ENCODE results near the gene CLK2. TPM values are rescaled to one million over a fixed set of nuclear protein-coding genes. Genes with fewer than 3 reads are reported as not detected.
"Not testable (repeated sequence)": the region's sequence is repeated elsewhere in the genome, so short reads cannot be mapped to it uniquely, and the experiment has no call there.

CLK2 gene
- total RNA-seq, 1 donor from 2014 or later, result 88.4 TPM

DNA sequence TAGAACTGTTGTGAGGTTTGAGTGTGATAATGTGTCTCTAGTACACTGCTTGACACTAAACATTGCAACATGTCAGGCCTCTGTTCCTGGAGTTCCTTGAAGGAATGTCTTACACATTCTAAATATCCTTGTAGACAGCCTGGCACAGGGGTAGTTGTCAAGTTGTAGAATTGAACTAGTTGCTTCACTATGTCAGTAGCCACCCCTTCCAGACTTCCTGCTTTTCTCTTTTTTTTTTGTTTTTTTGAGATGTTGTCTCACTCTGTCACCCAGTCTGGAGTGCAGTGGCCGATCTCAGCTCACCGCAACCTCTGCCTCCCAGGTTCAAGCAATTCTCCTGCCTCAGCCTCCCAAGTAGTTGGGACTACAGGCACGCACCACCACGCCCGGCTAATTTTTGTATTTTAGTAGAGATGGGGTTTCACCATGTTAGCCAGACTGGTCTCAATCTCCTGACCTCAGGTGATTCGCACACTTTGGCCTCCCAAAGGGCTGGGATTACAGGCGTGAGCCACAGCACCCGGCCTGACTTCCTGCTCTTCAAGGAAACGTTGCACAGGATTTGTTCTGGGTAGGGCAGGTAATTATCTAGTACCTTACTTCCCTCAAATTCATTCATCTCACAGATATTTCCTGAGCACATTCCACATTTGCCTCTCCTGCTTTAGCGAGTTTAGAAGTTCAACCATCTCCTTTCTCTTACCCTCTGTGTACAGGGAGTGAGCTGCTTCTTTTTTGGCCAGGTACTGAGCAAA, 52.9 kb downstream of the CLK2 start:
- intact Hi-C loops (cut with micrococcal nuclease), result not testable (repeated sequence)

DNA sequence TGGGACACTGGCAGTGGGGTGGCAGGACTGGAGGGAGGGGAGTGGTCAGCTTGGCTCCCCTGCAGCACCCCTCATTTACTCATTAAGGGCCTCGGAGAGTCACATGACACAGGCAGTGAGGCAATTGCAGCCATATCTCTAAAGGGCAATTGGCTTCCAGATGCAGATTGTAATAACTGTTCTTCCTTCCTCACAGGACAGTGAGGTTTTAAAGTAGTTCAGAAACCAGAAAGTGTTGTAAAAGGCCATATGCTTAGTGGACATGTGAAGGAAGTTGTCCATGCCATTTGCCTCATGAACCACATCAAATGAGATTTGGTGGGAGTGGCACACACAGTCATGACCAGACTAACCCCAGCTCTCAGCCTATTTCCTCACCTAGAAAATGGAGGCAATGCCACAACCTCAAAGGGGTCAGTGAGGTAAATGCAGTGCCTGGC, 53.7 kb downstream of the CLK2 start:
- intact Hi-C loops (cut with micrococcal nuclease), result loop anchor here (1.0 kb wide), 2 partner anchors 8 to 22 kb away; a partner anchor contains a TSS

DNA sequence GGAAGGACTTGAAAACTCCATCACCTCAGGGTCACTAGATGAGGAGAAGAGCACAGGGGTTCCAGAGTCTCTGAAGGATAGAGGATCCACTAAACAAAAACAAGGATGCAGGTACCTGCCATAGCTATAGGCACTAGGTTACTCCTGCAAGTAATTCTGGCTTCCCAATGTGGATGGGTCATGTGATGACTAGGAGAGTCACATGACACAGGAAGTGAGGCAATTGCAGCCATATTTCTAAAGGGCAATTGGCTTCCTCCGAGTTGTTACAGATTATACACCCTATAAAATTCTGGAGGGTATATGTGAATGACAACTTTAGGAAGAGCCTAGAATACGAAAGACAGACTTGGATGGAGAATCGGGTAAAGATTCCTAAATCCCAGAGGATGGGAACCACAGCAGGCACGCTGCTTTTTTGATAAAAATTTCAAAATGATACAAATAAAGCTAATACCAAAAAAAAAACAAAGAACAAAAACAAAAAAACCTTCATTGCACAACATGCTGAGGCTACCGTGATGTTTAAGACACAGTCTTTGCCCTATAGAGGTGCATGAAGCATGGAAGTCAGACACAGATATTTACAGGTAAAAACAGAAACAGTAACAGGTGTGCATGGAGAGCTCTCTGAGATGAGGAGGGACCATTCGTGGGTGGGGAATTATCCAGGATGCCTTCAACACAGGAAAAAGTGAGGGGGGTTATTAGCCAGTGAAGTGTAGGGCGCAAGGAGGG, 54.3 kb downstream of the CLK2 start:
- intact Hi-C loops (cut with micrococcal nuclease), result loop anchor here (1.0 kb wide), 2 partner anchors 8 to 22 kb away; a partner anchor contains a TSS

DNA sequence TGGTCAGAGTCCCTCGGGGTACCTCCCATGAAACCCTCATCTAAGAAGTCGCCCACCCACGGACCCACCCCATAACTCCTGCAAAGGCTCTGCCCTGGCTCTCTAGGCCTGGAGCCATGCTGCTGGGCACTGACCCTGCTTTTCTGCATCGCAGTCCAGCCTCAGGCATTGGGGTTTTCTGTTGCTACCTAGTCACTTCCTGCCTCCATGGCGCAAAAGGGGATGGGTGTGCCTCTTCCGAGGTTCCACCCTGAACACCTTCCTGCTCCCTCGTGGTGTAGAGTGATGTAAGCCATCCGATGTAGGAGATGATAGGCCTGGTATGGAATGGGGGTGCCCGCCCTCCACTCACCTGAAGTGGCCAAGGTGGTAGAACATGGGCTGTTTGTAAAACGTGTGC, 58.6 kb downstream of the CLK2 start:
- intact Hi-C loops (cut with micrococcal nuclease), result not testable (repeated sequence)

Other genes starting within 250 kb of the CLK2 start
- 0.15 and 0.29 TPM in 2 replicates for gene DCST2, start 239.7 kb downstream of the CLK2 start, total RNA-seq
- gene DCST1, start 239.7 kb downstream of the CLK2 start, total RNA-seq, result not detected in 2 replicates
- 51.6 and 53.2 TPM in 2 replicates for gene ADAM15, start 222.2 kb downstream of the CLK2 start, total RNA-seq
- gene EFNA4, start 209.8 kb downstream of the CLK2 start, total RNA-seq, result 5.9 and 6.6 TPM in 2 replicates
- 0.90 and 2.3 TPM in 2 replicates for gene EFNA3, start 194.7 kb downstream of the CLK2 start, total RNA-seq
- not detected in 2 replicates for gene EFNA1, start 145.6 kb downstream of the CLK2 start, total RNA-seq
- gene SLC50A1, start 137.7 kb downstream of the CLK2 start, total RNA-seq, result 27.9 and 32.5 TPM in 2 replicates
- gene DPM3, start 133.0 kb downstream of the CLK2 start, total RNA-seq, result 35.7 and 38.4 TPM in 2 replicates
- gene KRTCAP2, start 100.2 kb downstream of the CLK2 start, total RNA-seq, result 224 and 225 TPM in 2 replicates
- gene TRIM46, start 99.7 kb downstream of the CLK2 start, total RNA-seq, result 19.8 and 20.1 TPM in 2 replicates
- 19.7 and 20.6 TPM in 2 replicates for gene THBS3, start 65.6 kb downstream of the CLK2 start, total RNA-seq
- 40.2 and 43.5 TPM in 2 replicates for gene MTX1, start 64.8 kb downstream of the CLK2 start, total RNA-seq
- gene ENTREP3, start 18.0 kb downstream of the CLK2 start, total RNA-seq, result 18.3 and 20.5 TPM in 2 replicates
- 152 and 165 TPM in 2 replicates for gene SCAMP3, start 11.1 kb downstream of the CLK2 start, total RNA-seq
- 2.3 and 2.5 TPM in 2 replicates for gene HCN3, start 4.0 kb upstream of the CLK2 start, total RNA-seq
- gene PKLR, start 27.9 kb upstream of the CLK2 start, total RNA-seq, result not detected in 2 replicates
- gene FDPS, start 35.4 kb upstream of the CLK2 start, total RNA-seq, result 194 and 195 TPM in 2 replicates
- 23.9 and 26.3 TPM in 2 replicates for gene RUSC1, start 47.4 kb upstream of the CLK2 start, total RNA-seq

All from T-helper 1 cell treated with Interleukin-12 subunit alpha and Interleukin-12 subunit beta and Interleukin-4 antibody, amounts not matched to agents 30 ng/mL and 1 ng/mL, for 36 hours (primary cell).